ENCODE measurements around the gene HSPA12B.
A peak's percentile ranks its signal among the peaks of the same experiment; 100 is the strongest.

Gene HSPA12B

DNA sequence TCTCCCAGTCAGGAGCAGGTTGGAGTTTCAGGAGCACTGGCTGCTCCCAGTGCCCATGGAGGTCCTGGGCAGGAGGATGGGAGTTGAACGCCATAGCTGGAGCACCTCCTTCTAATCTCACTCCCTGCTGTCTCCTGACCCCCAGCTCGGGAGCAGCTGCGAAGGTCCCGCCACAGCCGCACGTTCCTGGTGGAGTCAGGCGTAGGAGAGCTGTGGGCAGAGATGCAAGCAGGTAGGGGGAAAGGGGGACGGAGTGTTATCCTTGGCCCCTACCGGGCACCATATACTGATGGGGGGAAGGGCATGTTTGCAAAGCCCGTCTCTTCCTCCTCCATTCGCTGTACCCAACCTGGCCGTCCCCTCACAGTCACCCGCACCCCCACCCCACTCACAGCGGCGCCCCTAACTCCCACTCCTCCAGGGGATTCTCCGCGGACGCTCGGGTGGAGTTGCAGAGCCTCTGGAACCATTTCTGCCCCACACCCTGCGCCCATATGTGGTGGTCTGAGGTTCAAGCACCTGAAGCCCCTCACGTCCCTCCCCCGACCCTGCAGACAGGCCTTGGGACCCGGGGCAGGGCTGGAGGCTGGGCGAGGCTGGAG is 16.7 kb downstream of the HSPA12B start:
- no peak for DNase-seq (ENCODE audit: low spot score)

DNA sequence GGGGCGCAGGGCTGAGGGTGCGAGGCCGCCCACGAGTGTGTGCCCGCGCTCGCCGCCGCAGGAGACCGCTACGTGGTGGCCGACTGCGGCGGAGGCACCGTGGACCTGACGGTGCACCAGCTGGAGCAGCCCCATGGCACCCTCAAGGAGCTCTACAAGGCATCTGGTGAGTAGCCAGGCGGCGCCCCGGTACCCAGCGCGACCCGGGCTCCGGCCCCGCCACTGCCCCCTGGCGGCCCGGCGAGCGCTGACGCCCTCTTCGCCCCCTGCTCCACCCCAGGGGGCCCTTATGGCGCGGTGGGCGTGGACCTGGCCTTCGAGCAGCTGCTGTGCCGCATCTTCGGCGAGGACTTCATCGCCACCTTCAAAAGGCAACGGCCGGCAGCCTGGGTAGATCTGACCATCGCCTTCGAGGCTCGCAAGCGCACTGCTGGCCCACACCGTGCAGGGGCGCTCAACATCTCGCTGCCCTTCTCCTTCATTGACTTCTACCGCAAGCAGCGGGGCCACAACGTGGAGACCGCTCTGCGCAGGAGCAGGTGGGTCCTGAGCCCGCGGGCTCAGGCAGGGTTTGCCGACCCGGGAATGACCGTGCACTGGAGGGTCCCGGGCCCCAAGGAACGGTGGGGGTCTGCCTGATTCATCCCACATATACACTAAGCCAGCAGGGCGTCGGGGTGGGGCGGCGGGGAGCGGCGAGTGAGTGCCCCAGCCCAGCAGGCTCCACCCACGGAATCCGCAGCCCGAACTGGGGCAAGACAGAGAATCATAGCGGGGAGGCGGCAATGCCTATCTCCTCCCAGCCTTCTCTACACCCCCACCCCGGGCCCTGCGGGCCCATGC is 17.4 kb downstream of the HSPA12B start:
- peak; percentile 90 for DNase-seq (ENCODE audit: low spot score)

DNA sequence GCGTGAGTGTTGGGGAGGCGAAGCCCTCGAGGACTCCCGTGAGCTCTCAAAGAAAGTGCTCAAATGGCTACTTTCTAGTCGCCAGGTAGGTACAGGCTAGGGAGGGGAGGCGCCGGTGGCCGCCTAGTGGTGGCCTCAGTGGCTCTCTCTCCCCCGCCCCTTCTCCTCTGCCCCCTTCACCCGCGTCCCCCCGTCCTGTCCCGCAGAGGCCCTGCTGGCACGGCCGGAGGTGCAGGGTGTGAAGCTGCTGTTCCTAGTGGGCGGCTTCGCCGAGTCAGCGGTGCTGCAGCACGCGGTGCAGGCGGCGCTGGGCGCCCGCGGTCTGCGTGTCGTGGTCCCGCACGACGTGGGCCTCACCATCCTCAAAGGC is 18.8 kb downstream of the HSPA12B start:
- DNase-seq (ENCODE audit: low spot score), result peak; percentile 62

DNA sequence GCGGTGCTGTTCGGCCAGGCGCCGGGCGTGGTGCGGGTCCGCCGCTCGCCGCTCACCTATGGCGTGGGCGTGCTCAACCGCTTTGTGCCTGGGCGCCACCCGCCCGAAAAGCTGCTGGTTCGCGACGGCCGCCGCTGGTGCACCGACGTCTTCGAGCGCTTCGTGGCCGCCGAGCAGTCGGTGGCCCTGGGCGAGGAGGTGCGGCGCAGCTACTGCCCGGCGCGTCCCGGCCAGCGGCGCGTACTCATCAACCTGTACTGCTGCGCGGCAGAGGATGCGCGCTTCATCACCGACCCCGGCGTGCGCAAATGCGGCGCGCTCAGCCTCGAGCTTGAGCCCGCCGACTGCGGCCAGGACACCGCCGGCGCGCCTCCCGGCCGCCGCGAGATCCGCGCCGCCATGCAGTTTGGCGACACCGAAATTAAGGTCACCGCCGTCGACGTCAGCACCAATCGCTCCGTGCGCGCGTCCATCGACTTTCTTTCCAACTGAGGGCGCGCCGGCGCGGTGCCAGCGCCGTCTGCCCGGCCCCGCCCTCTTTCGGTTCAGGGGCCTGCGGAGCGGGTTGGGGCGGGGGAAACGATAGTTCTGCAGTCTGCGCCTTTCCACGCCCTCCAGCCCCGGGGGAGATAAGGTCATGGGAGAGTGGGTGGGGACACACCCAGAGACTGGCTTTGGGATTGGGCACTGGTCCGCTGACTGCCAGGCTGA is 19.3 kb downstream of the HSPA12B start:
- peak; percentile 73 for DNase-seq (ENCODE audit: low spot score)

DNA sequence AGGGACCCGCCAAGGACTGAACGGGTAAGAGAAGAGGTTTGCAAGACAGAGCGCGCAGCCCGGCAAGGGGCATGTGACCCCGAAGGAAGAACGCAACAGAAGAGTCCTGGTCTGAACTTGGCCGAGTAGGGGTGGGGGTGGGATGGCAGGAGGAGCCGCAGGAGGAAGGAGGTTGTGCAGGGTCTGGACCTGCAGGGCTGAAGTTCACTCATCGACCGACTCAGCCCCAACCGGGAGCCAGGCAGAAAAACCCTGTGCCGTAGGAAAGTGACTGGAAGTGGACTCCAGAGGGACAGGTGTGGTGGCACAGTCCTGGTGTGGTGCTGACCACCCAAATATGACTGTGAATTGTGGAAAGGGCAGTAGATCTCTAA is 19.9 kb downstream of the HSPA12B start:
- DNase-seq (ENCODE audit: low spot score), result no peak

DNA sequence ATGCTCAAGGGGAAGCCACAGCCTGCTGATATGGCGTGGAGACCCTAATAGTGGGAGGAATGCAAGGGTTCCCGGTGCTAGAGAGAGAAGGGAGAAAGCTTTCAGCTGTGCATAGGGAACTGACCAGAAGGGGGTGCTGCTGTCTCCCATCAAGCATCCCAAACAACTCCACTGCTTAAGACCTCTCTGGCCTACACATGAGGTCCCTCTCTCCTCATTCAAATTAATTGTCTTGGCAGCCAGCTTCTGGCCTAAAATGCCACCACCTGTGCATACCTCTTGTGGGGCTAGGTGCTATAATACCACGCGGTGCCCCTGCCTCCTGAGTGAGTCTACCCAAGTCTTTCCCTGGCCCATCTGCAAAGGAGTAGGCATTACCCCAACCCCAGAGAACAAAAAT is 20.6 kb downstream of the HSPA12B start:
- DNase-seq (ENCODE audit: low spot score), result peak; percentile 84

DNA sequence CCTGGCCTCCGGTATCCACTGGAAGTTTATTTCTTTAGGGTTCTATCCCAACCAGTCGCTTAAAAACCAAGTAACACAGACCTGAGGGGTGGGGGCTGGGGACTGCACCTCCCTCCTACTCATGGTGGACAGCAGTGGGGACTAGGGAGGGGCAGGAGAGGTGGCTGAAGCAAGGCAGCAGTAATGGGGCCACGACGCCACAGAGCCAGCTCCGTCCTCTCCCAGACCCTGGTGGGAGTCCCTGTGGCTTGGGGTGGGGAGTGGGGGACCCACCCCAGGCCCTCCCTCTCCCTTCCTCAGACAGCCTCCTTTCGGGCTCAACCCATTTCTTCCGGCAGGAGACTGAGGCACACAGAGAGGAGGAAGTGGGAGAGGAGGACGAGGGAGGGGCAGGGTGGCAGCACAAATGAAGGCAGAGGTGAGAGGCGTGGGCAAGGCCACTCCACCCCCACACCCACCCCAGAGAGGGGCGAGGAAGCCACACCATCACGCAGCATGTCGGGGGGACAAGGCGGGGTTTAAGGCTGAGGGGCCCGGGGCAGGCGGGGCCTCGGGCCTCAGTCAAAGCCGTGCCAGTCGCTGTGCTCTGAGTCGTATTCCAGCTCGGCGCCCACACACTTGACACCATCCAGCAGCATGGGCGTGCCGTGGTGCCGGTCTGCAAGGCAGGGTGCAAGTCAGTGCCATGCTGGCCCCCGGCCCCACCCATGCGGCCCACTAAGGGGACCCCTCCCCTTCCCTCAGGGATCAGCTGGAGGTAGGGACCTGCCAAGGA is 21.2 kb downstream of the HSPA12B start:
- DNase-seq (ENCODE audit: low spot score), result no peak

DNA sequence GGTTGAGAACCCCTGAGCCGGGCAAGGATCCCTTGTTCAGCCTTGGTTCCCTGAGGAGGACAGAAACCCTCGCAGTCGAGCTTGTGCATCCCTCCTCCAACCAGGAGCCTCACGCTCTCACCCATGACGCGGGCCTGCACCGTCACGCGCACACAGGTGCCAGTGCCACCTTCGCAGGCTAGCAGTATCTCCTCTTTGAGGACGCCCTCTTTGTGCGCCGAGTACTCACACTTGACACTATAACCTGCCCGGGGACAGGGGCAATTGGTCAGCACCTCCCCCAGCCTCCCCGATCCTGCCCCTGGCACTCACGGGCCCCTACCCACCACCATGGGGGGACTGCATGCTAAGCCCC is 21.8 kb downstream of the HSPA12B start:
- no peak for DNase-seq (ENCODE audit: low spot score)

DNA sequence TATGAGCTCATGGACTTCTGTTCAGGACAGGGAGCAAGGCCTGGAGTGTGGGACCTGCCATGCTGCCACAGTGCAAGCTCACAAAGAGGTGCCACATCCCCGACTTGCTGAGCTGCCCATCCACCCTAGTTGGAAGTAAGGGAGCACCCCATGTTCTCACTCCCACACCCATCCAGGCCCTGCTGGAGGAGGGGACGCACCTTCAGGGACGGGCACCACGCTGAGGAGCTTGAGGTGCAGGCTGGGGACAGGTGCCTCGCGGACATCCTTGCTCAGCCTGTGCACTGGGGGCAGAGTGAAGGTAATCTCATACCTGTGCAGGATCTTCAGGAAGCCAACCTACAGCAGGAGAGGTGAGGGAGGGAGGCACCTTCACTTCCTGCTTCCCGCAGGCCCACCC is 22.8 kb downstream of the HSPA12B start:
- DNase-seq (ENCODE audit: low spot score), result no peak

DNA sequence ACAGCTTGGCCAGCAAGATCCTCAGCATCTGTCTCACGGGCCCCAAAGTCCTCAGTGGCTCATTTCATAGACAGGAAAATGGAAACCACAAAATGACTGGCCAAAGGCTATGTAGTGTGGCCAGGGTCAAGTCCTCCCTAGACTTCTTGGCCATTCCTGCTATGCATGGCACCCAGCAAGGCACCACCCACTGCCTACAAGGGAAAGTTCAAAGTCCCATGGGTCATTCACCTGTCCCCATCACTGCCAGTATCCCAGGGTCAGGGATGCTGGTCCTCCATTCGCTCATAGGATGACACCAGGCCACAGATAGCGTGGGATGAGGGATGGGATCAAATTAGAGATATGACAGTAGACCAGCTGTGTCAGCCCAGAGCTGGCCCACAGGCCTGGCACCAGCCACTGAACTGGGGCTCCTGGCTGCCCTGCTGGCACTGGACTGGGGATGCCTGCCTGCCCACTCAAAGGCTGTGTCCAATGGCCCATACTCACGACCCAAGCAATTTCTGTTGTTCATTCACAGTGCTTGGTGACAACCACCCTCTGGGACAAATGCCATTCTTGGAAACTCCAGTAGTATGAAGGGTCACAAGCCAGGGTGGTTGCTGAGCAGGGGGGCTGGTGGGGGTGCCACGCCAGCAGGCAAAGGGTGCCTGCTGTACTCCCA is 23.5 kb downstream of the HSPA12B start:
- DNase-seq (ENCODE audit: low spot score), result no peak

DNA sequence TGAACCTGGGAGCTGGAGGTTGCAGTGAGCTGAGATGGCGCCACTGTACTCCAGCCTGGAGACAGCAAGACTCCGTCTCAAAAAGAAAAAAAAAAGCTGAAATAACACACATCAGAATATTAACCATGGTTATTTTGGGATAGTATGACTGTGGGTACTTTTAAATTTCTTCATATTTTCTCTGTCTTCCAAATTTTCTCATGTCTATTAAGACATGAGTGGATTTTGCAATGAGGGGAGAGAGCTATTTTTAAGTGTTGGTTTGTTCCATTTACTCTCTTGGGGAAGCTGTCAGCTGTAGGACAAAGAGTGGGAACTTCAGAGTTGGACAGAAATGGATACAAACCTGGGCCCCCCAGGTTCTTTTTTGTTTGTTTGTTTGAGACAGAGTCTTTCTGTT is 24.8 kb downstream of the HSPA12B start:
- DNase-seq (ENCODE audit: low spot score), result no peak

DNA sequence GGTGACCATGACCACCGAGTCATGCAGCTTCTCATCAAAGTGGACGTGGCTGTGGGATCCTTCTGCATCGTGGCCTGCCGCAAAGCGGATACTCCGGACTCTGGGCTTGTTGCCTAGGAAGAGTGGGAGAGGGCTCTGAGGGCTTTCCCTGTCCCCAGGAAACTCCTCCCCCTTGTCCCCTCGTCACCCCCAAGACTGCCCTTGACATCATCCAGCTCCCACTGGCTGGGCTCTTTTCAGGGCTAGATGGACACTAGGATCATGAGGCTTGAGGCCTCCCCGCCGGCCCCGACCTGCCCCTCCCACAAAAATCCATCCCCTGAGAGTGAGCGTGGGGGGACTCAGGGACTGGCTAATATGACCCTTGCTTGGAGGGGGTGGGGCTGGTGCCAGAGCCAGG is 26.1 kb downstream of the HSPA12B start:
- no peak for DNase-seq (ENCODE audit: low spot score)

DNA sequence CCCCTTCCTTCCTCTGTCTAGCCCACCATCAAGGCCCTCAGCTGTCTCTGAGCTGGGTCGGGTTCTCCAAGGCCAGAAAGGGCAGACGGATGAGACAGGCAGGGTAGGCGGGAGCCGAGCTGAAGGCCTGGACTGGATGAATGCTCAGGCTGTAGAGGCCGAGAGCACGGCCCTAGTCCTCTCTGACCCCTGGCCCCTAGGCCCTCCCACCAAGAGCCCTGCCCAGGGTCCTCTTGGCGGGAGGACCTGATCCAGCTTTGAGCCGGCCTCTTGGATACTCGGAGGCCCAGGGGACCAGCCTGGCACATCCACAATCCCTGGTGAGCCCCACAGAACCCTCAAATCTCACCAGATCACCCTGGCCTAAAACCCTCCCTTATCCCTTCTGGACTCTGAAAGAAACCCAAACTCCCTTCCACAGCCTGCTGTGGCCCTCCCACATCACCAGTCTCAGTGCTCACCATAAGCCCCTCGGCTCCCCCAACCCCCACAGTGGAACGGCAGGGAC is 26.9 kb downstream of the HSPA12B start:
- no peak for DNase-seq (ENCODE audit: low spot score)

DNA sequence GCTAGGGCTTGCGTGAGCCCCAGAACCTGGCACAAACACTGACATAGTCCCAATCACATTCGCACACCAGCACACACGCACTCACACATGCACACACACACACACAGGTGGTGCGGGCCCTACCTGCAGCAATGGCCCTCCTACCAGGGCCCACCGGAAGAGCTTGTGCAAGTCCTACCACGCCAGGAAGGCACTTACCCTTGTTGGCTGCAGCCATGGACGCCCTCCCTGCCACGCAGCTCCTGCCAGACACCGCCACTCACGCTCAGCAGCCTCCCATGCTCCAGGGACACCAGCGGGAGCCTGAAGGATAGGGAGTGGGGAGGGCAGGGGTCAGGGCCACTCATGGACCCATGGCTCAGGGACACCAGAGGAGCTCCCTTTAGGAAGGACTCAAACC is 27.4 kb downstream of the HSPA12B start:
- no peak for DNase-seq (ENCODE audit: low spot score)

DNA sequence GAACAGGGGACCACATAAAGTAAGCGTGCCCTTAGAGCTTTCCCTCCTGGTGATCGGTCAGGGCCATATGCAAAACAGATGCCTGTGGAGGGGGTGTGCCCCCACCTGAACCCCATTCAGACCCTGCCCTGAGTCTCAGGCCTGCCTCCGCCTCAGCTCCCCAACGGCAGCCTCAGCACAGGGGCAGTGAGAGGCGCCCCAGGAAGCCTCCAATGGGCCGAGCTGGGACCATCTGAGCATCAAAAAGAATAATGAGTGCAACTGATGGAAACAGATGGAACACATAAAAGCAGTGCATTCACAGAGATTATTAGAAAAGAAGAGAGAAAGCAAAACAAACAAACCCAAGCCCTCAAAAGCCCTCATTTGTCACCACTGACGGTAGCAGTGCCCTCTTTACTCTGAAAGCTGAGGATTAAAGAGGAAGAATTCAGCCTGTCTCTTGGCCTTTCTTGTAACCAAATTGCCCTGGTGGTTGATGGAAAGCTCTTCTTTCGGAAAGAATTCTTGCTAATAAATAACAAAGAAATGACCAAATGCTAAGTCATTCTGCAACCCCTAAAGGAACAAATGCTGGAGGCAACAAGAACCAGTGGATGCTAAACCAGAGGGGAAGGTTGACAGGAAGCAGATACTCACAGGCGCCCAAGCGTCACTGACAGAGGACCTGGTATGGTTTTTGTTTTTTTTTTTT is 28.3 kb downstream of the HSPA12B start:
- no peak for DNase-seq (ENCODE audit: low spot score)

DNA sequence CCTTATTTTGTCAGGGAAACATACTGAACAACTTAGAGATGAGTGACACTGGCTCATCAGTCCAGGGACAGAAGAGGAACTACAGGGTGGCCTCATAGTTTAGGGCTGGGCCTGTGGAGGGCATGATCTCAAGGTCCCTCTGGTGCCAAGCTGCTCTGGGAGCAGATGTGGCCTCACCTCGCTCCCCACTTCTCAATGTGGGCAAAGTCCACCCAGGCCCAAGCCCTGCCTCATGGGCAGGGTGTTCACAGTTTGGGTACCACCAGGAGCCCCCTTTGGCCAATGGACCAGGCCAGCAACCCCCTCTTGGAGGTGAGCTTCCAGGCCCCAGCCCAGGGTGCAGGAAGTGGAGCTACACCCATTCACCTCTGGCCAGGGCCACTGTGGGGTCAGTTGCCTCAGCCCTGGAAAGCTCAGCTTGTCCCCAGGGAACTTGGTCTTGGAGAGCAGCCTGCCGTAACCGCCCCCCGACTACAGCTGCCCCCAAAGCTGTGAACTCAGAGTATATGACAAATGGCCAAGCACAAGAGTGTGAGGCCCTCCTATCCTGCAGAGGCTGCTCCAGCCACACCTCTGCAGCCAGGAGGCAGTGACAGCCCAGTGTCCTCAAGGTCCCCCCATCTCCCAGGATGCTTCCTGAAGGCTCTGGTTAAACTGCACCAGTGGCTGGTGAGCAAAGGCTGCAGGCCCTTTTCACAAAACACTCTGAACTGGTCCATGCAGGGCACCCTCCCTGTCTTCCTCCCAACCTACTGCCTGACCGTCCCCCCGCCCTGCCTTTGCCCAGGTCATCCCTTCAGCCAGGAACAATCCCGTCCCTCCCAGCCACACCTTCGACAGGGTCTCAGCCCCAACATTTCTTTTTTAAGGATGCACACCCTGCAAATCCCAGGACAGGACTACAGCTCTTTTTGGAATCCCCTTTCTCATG is 31.5 kb downstream of the HSPA12B start:
- DNase-seq (ENCODE audit: low spot score), result no peak

DNA sequence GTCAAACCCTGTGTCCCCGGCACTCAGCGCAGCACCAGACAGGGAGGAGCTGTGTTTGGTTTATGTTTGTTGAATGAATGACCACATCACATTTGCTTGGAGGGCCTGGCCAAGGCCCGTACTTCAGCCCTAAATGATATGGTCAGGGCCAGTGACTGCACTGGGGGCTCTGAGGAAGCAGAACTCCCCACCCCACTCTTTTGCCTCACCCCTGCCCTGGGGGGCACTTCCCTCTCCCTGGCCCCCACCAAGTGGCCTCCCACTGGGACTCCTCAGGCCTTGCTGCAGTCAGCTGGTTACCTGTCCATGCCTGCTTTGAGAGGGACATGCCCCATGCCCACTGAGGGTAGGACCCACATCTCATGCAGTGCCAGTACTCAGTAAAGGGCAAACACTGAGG is 32.2 kb downstream of the HSPA12B start:
- no peak for DNase-seq (ENCODE audit: low spot score)

DNA sequence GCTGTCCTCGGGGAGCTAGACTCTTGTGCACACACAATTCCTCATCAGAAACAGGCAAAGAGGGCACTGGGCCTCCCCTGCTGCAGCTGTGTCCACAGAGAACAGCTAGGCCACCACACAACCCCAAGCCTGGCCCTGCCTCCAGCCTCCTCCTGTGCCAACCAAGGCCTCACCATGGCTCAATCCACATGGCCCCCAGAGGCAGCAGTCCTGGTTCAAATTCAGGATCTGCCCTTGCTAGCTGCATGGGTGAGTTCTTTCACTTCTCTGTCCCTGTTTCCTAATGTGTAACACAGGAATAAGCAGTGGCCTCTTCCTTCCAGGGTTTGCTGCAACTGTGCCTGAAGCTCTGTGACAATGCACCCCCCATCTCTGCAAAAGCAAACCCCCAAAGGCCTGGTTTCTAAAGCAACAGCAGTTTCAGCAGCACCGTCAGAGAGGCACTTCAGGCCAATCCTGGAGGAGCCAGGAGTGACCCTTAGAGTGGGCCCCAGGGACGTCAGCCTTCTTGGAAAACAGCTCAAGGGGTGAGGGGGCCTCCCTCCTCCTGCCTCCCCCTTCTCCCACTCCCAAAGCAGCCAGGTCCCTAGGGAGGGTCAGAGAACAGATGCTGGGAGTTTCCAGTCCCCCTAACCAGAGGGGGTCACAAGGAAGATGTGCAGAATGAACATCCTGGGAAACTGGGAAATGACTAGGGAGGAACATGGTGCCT is 32.8 kb downstream of the HSPA12B start:
- DNase-seq (ENCODE audit: low spot score), result no peak

DNA sequence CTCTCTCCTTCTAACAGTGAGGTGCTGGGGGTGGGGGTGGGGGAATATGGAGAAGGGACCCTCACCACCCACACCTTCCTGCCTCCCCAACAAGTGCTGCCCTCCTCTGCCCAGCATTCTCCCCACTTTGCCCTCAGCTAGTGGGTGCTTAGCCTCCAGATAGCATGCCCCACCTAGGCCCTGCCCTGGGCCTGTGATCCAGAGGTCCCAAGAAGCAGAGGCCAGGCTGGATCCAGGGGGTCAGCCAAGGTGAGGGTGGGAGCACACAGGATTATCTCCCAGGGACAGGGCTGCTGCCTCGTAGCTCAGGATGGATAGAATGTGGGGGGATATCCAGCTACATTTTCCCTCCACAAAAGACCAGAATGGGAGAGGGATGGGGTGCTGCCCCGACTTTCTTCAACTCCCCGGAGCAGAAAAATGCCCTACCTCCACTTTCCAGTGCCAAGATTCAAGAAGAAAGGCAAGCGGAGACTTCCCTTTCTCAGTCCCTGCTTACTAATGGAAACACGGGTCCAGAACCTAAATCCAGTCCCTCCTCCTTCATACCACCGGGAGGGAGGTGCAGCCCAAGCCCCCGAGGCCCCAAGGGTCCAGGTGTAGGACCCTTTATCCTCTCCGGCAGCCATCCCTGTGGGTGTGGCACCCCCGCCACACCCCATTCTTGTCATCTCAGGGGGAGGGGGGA is 34.1 kb downstream of the HSPA12B start:
- DNase-seq (ENCODE audit: low spot score), result no peak
